Measurements from ENCODE around the gene WDR93.

- TF ChIP-seq CTCF (IDR thresholded peaks at IDR 0.05) (no peak), EZH2 (IDR thresholded peaks at IDR 0.05; ENCODE audit: borderline replicate concordance, insufficient read depth, low read depth, low read length, poor library complexity, severe bottlenecking) (no peak)
Measured at GRCh38 chr15:89675606-89676005, 15.0 kb upstream of the WDR93 start.
